ENCODE measurements around the gene IER5. TPM values are rescaled to one million over a fixed set of nuclear protein-coding genes. Genes with fewer than 3 reads are reported as not detected.
A peak's percentile ranks its signal among the peaks of the same experiment; 100 is the strongest.
"Not testable (repeated sequence)": the region's sequence is repeated elsewhere in the genome, so short reads cannot be mapped to it uniquely, and the experiment has no call there.

The IER5 gene
- total RNA-seq, 1 experiment from 2014 or later = 21.2 TPM

DNA sequence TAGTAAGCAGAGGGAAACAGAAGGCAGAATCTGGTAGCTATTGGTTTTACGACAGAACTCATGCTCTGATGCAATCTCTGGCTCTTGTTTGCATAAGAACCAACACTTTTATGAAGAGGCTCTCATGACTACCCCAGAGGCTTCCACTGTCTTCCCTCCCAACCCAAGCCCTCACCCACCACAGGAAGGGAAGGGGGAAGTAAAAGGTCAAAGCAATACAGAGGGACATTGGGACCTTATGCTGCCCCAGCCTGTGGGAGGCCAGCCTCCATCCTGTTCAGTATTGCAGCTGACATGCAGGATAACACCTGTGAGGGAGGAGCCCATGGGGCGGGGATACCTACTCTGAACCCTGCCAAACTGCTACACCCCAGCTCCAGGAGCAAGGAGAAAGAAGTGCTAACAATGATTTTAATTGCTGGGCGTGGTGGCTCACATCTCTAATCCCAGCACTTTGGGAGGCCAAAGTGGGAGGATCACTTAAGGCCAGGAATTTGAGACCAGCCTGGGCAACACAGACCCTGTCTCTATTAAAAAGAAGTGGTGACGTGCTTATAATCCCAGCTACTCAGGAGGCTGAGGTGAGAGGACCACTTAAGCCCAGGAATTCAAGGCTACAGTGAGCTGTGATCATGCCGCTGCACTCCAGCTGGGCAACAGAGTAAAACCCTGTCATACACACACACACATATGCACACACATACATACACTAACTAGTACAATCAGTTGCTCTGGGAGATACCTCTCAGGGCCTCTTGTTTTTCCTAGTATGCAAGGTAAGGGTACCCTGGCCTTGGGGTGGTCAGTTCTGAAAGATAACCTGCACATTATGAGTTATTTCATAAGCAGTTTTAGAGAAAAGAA is 45.2 kb upstream of the IER5 start:
- no peak overlapping the region for H3K4me3 ChIP-seq
- peaks cover 10% of the 10 kb centered on the region; the same call in 1 of the 2 replicates for H3F3A ChIP-seq (ENCODE audit: insufficient read depth, low read depth)
- no peaks in the 10 kb centered on the region for H3K9me3 ChIP-seq (ENCODE audit: insufficient read depth, low read depth)
- POLR2A ChIA-PET (ENCODE audit: unreplicated experiment) = interaction anchor here (0.6 kb wide), 1 partner anchor 98 kb away, joined by 6 read pairs; no protein-coding TSS in a partner anchor
- TF ChIP-seq, protein P1, sequence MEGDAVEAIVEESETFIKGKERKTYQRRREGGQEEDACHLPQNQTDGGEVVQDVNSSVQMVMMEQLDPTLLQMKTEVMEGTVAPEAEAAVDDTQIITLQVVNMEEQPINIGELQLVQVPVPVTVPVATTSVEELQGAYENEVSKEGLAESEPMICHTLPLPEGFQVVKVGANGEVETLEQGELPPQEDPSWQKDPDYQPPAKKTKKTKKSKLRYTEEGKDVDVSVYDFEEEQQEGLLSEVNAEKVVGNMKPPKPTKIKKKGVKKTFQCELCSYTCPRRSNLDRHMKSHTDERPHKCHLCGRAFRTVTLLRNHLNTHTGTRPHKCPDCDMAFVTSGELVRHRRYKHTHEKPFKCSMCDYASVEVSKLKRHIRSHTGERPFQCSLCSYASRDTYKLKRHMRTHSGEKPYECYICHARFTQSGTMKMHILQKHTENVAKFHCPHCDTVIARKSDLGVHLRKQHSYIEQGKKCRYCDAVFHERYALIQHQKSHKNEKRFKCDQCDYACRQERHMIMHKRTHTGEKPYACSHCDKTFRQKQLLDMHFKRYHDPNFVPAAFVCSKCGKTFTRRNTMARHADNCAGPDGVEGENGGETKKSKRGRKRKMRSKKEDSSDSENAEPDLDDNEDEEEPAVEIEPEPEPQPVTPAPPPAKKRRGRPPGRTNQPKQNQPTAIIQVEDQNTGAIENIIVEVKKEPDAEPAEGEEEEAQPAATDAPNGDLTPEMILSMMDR (conservative IDR thresholded peaks at IDR 0.05) = no peak
- TF ChIP-seq EZH2 (IDR thresholded peaks at IDR 0.05; ENCODE audit: low read depth) = no peak
- H3K4me1 ChIP-seq (replicated peaks; ENCODE audit: insufficient read depth) = peaks cover 18% of the 10 kb centered on the region
- no TSS peak for BruUV-seq (replicated peaks)
- H4K20me1 ChIP-seq (ENCODE audit: insufficient read depth) = no peaks in the 10 kb centered on the region
- no peaks in the 10 kb centered on the region for H3K79me2 ChIP-seq (ENCODE audit: low read depth)
- DNase-seq = peak in 1 of 2 experiments; percentile 73
- H3K4me2 ChIP-seq = peak overlapping the region; percentile 31
- intact Hi-C loops (cut with micrococcal nuclease; ENCODE audit: unreplicated experiment) = no loop called here
- H3K9me2 ChIP-seq (ENCODE audit: insufficient read depth) = no peaks in the 10 kb centered on the region
- CTCF ChIA-PET = no interaction called here
- H2AFZ ChIP-seq = peak overlapping the region; percentile 68; the same call in 1 of the 2 replicates
- H3K27me3 ChIP-seq (ENCODE audit: insufficient read depth, low read depth) = no peaks in the 10 kb centered on the region
- peak overlapping the region; percentile 65 for H3K27ac ChIP-seq
- H3K36me3 ChIP-seq (ENCODE audit: low read depth) = no peaks in the 10 kb centered on the region

GRCh38 chr1:181044449-181044966 is 44.0 kb upstream of the IER5 start:
- H3K27me3 ChIP-seq (ENCODE audit: insufficient read depth, low read depth) = no peaks in the 10 kb centered on the region
- no peak overlapping the region for H3K4me2 ChIP-seq
- H3K79me2 ChIP-seq (ENCODE audit: low read depth) = no peaks in the 10 kb centered on the region
- no peaks in the 10 kb centered on the region for H4K20me1 ChIP-seq (ENCODE audit: insufficient read depth)
- no peaks in the 10 kb centered on the region for H3K36me3 ChIP-seq (ENCODE audit: low read depth)
- no peaks in the 10 kb centered on the region for H3K9me3 ChIP-seq (ENCODE audit: insufficient read depth, low read depth)
- intact Hi-C loops (cut with micrococcal nuclease; ENCODE audit: unreplicated experiment) = no loop called here
- no peak for TF ChIP-seq EZH2 (IDR thresholded peaks at IDR 0.05; ENCODE audit: low read depth)
- TF ChIP-seq, protein P1 (conservative IDR thresholded peaks at IDR 0.05) = no peak
- H3K4me3 ChIP-seq = no peak overlapping the region
- ChIA-PET POLR2A (ENCODE audit: unreplicated experiment) (no interaction called here), CTCF (no interaction called here)
- no peak overlapping the region for H3K27ac ChIP-seq
- H3K4me1 ChIP-seq (replicated peaks; ENCODE audit: insufficient read depth) = peaks cover 18% of the 10 kb centered on the region
- peaks cover 10% of the 10 kb centered on the region; the same call in 1 of the 2 replicates for H3F3A ChIP-seq (ENCODE audit: insufficient read depth, low read depth)
- peak in 1 of 2 experiments; percentile 17 for DNase-seq
- no peak overlapping the region for H2AFZ ChIP-seq
- no peaks in the 10 kb centered on the region for H3K9me2 ChIP-seq (ENCODE audit: insufficient read depth)
- BruUV-seq (replicated peaks) = no TSS peak

DNA sequence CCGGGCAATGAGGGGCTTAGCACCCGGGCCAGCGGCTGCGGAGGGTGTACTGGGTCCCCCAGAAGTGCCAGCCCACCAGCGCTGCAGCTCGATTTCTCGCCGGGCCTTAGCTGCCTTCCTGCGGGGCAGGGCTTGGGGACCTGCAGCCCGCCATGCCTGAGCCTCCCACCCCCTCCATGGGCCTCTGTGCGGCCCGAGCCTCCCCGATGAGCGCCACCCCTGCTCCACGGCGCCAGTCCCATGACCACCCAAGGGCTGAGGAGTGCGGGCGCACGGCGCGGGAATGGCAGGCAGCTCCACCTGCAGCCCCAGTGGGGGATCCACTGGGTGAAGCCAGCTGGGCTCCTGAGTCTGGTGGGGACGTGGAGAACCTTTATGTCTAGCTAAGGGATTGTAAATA is 42.6 kb upstream of the IER5 start:
- H3K27me3 ChIP-seq (ENCODE audit: insufficient read depth, low read depth); H3K4me3 ChIP-seq; POLR2A ChIA-PET (ENCODE audit: unreplicated experiment); CTCF ChIA-PET; H2AFZ ChIP-seq; H3K36me3 ChIP-seq (ENCODE audit: low read depth); H3K4me2 ChIP-seq; DNase-seq; H4K20me1 ChIP-seq (ENCODE audit: insufficient read depth); intact Hi-C loops (cut with micrococcal nuclease; ENCODE audit: unreplicated experiment); BruUV-seq (replicated peaks); H3K9me3 ChIP-seq (ENCODE audit: insufficient read depth, low read depth); H3K9me2 ChIP-seq (ENCODE audit: insufficient read depth); H3K27ac ChIP-seq; H3K79me2 ChIP-seq (ENCODE audit: low read depth): not testable (repeated sequence)
- Histone ChIP-seq H3K4me1 (replicated peaks; ENCODE audit: insufficient read depth) (peaks cover 18% of the 10 kb centered on the region), H3F3A (ENCODE audit: insufficient read depth, low read depth) (peaks cover 10% of the 10 kb centered on the region; the same call in 1 of the 2 replicates)

All from PC-9 (cell line).